Stomach (tissue), 9 donors: ENCODE results near the gene CCNDBP1. TPM values are rescaled to one million over a fixed set of nuclear protein-coding genes. Genes with fewer than 3 reads are reported as not detected.

Source experiments
- DNase-seq, 2 donors: peaks; one replicate each; pipeline versions ENCODE4 v3.0.0 to v3.0.0-alpha.2; 2013 to 2019
- H3K27ac ChIP-seq, 5 donors: fragments of 200-600 bp in 4 of 5; sonication (generic) in 4 of 5; one replicate each; pipeline ENCODE4 v1.5.1; 2013 to 2019; ENCODE audit warnings: mild to moderate bottlenecking in 1 of 5, moderate library complexity in 1 of 5
- H3K27me3 ChIP-seq, 3 donors: fragments of 200-600 bp; sonication (generic); one replicate each; pipeline ENCODE4 v1.5.1; 2017 to 2019; ENCODE audit warnings: mixed run types in 1 of 3
- H3K36me3 ChIP-seq, 4 donors: fragments of 200-600 bp; sonication (generic); 1 replicate in 3 of 4; 2 replicates in 1 of 4; pipeline ENCODE4 v1.5.1; 2016 to 2019
- H3K4me1 ChIP-seq, 4 donors: fragments of 200-600 bp; sonication (generic); one replicate each; pipeline ENCODE4 v1.5.1; 2016 to 2019
- H3K4me3 ChIP-seq, 4 donors: fragments of 200-600 bp; sonication (generic) in 3 of 4; one replicate each; pipeline ENCODE4 v1.5.1; 2016 to 2019; ENCODE audit warnings: mild to moderate bottlenecking in 1 of 4
- H3K9me3 ChIP-seq, 4 donors: fragments of 200-600 bp; sonication (generic); one replicate each; pipeline ENCODE4 v1.5.1; 2016 to 2019
- CTCF ChIP-seq, 7 experiments: fragments of 450-650 bp in 4 of 7; fragments of 200-600 bp in 3 of 7; sonication (generic) in 3 of 7; IDR thresholded peaks; one replicate each; pipeline ENCODE4 v1.5.1; 2016 to 2019; ENCODE audit warnings: antibody characterized with exemption in 7 of 7, control low read depth in 2 of 7, mild to moderate bottlenecking in 1 of 7
- EP300 ChIP-seq: sonication (generic); formaldehyde crosslinking; IDR thresholded peaks from one replicate; pipeline ENCODE4 v1.6.1; 2017; ENCODE audit warnings: antibody characterized with exemption
- POLR2A ChIP-seq, 4 donors: fragments of 450-650 bp; IDR thresholded peaks; one replicate each; pipeline ENCODE4 v1.6.1; 2016; ENCODE audit warnings: antibody characterized with exemption in 4 of 4, control low read depth in 2 of 4, mild to moderate bottlenecking in 1 of 4, moderate library complexity in 1 of 4
- POLR2AphosphoS5 ChIP-seq, 3 donors: sonication (generic); formaldehyde crosslinking; IDR thresholded peaks; one replicate each; pipeline ENCODE4 v1.6.1; 2016; ENCODE audit warnings: antibody characterized with exemption in 3 of 3
- WGBS, 5 donors: extraction: QIAGEN DNeasy Blood & Tissue Kit in 3 of 5; methylation state at CpG; one replicate each; pipeline versions ENCODE4 v1.1.5 to v1.1.7; 2013 to 2018; 5-methylcytosine and 5-hydroxymethylcytosine counted together
- intact Hi-C: fragments of 100-400 bp; cut with DNase I; formaldehyde crosslinking; loops from one replicate; pipeline ENCODE4 v1.15.1; 2023; ENCODE audit warnings: low total_unique reads
- polyA plus RNA-seq, 3 donors: library from polyadenylated mRNA; stranded (reverse); fragments of 200-250 nt; gene quantifications; one replicate each; pipeline ENCODE4 v1.2.3, GENCODE V29; 2013
- total RNA-seq, 5 donors: library from RNA; depleted of rRNA; stranded (reverse); fragments of >200 nt; gene quantifications; one replicate each; pipeline versions ENCODE4 v1.1.0 to v1.2.3, GENCODE V29; 2014 to 2016
- donor health status: healthy with polysubstance abuse.
- donor health status: Bipolar disorder and iron deficiency.
- donor health status: healthy.

The CCNDBP1 gene
- total and polyA plus RNA-seq, 8 donors, result 41.1 to 136 (median 52.8) TPM

GRCh38 chr15:43241100-43241499 lies 55.9 kb downstream of the CCNDBP1 start:
- H3K27me3 ChIP-seq, result peaks cover 0 to 12% (median 0%) of the 10 kb centered on the region in 3 donors
- 45 to 80% (median 73%) methylated on average over 1 of the region's 1 CpG for WGBS, 5 donors
- DNase-seq, result peak in 1 of 2 donors; percentile 70
- no peaks in the 10 kb centered on the region for H3K9me3 ChIP-seq
- TF ChIP-seq CTCF (IDR thresholded peaks at IDR 0.05) (no peak), EP300 (no peak), POLR2A (IDR thresholded peaks at IDR 0.05) (no peak), POLR2AphosphoS5 (IDR thresholded peaks at IDR 0.05) (no peak)
- peak overlapping the region in 1 of 5 donors; percentile 46 for H3K27ac ChIP-seq
- H3K4me3 ChIP-seq, result no peak overlapping the region
- H3K36me3 ChIP-seq, result no peaks in the 10 kb centered on the region
- no peaks in the 10 kb centered on the region for H3K4me1 ChIP-seq
- intact Hi-C loops, result no loop called here

- TF ChIP-seq POLR2A (IDR thresholded peaks at IDR 0.05) (no peak), POLR2AphosphoS5 (IDR thresholded peaks at IDR 0.05) (no peak), EP300 (no peak), CTCF (IDR thresholded peaks at IDR 0.05) (no peak)
- WGBS, 5 donors, result 55 to 68% (median 63%) methylated on average over 5 of the region's 5 CpGs
- intact Hi-C loops, result no loop called here
- no peak overlapping the region for H3K27ac ChIP-seq
- no peak overlapping the region for H3K4me3 ChIP-seq
- peaks cover 0 to 12% (median 0%) of the 10 kb centered on the region in 3 donors for H3K27me3 ChIP-seq
- no peaks in the 10 kb centered on the region for H3K9me3 ChIP-seq
- no peaks in the 10 kb centered on the region for H3K4me1 ChIP-seq
- no peaks in the 10 kb centered on the region for H3K36me3 ChIP-seq
- no peak for DNase-seq
These were observed 57.4 kb downstream of the CCNDBP1 start for GRCh38 chr15:43242616-43243015.

GRCh38 chr15:43243020-43243645 lies 57.9 kb downstream of the CCNDBP1 start:
- H3K4me1 ChIP-seq, result no peaks in the 10 kb centered on the region
- intact Hi-C loops, result no loop called here
- H3K27me3 ChIP-seq, result peaks cover 0 to 8% (median 0%) of the 10 kb centered on the region in 3 donors
- WGBS, 5 donors, result 88 to 100% (median 94%) methylated on average over 2 of the region's 2 CpGs
- H3K9me3 ChIP-seq, result no peaks in the 10 kb centered on the region
- no peaks in the 10 kb centered on the region for H3K36me3 ChIP-seq
- no peak for DNase-seq
- no peak overlapping the region for H3K27ac ChIP-seq
- no peak overlapping the region for H3K4me3 ChIP-seq
- TF ChIP-seq POLR2A (IDR thresholded peaks at IDR 0.05), result no peak
- no peak for TF ChIP-seq CTCF (IDR thresholded peaks at IDR 0.05)
- no peak for TF ChIP-seq EP300

GRCh38 chr15:43244092-43244491 lies 58.9 kb downstream of the CCNDBP1 start:
- no peak overlapping the region for H3K4me3 ChIP-seq
- no peaks in the 10 kb centered on the region for H3K36me3 ChIP-seq
- DNase-seq, result no peak
- TF ChIP-seq CTCF (IDR thresholded peaks at IDR 0.05) (no peak), POLR2AphosphoS5 (IDR thresholded peaks at IDR 0.05) (no peak), POLR2A (IDR thresholded peaks at IDR 0.05) (no peak), EP300 (no peak)
- H3K9me3 ChIP-seq, result no peaks in the 10 kb centered on the region
- no peaks in the 10 kb centered on the region for H3K4me1 ChIP-seq
- intact Hi-C loops, result no loop called here
- H3K27me3 ChIP-seq, result peaks cover 0 to 7% (median 0%) of the 10 kb centered on the region in 3 donors
- WGBS, 5 donors, result 78 to 90% (median 85%) methylated on average over 4 of the region's 4 CpGs
- no peak overlapping the region for H3K27ac ChIP-seq
